Measurements from ENCODE around the gene PIP5K1A. TPM values are rescaled to one million over a fixed set of nuclear protein-coding genes. Genes with fewer than 3 reads are reported as not detected.
"Not testable (repeated sequence)": the region's sequence is repeated elsewhere in the genome, so short reads cannot be mapped to it uniquely, and the experiment has no call there.

Gene PIP5K1A
- total RNA-seq, 1 donor from 2014 or later: 77.7 TPM

GRCh38 chr1:151189637-151190445, 8.5 kb upstream of the PIP5K1A start, which contains the start of gene VPS72:
VPS72 (minus strand) TSS chr1:151190197; CDS start chr1:151190121, 76 bp downstream.
- Mint-ChIP-seq H3K27ac (peak within 1 kb of the TSS; percentile 99), H3K4me3 (peak within 1 kb of the TSS; percentile 100), H3K36me3 (ENCODE audit: low read depth) (peaks cover 18% of the 10 kb centered on the region), H3K4me1 (peaks cover 34% of the 10 kb centered on the region), H3K9me3 (no peaks in the 10 kb centered on the region), H3K27me3 (no peaks in the 10 kb centered on the region)
- ChIA-PET POLR2A (interaction anchor here (0.5 to 2.2 kb wide), 36 partner anchors 9 to 1066 kb away, joined by 3 to 29 read pairs (median 5); partner anchors contain the start of genes CDC42SE1, ENSA, GABPB2 and LYSMD1), CTCF (interaction anchor here (0.7 to 1.2 kb wide), 4 partner anchors 62 to 150 kb away, joined by 3 to 5 read pairs (median 4); no protein-coding TSS in a partner anchor)
- intact Hi-C loops (cut with micrococcal nuclease): loop anchor here (1.0 to 10.0 kb wide), 5 partner anchors 8 to 805 kb away; partner anchors contain the start of genes ARNT, PIP5K1A, RFX5 and S100A10
- TF ChIP-seq CTCF (IDR thresholded peaks at IDR 0.05): no peak
- peak; percentile 73 for DNase-seq
- peak; percentile 93 for ATAC-seq (ENCODE audit: low read depth)

DNA sequence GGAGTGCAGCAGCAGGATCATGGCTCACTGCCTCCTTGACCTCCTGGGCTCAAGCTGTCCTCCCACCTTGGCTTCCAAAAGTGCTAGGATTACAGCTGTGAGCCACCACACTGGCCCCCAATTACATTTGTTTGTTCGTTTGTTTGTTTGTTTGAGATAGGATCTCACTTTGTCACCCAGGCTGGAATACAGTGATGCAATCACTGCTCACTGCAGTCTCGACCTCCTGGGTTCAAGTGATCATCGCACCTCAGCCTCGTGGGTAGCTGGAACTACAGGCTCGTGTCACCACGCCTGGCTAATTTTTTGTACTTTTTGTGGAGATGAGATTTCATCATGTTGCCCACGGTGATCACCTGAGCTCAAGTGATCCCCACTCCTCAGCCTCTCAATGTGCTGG, 6.3 kb upstream of the PIP5K1A start:
- TF ChIP-seq CTCF (IDR thresholded peaks at IDR 0.05): no peak
- no peaks in the 10 kb centered on the region for H3K9me3 Mint-ChIP-seq
- peaks cover 34% of the 10 kb centered on the region for H3K4me1 Mint-ChIP-seq
- no peaks in the 10 kb centered on the region for H3K27me3 Mint-ChIP-seq
- ATAC-seq (ENCODE audit: low read depth) (no peak), DNase-seq (no peak)
- no peak overlapping the region for H3K27ac Mint-ChIP-seq
- intact Hi-C loops (cut with micrococcal nuclease): loop anchor here (10.0 kb wide), 1 partner anchor 803 kb away; the partner anchor contains the start of gene S100A10
- ChIA-PET CTCF (no interaction called here), POLR2A (no interaction called here)
- peaks cover 5% of the 10 kb centered on the region for H3K36me3 Mint-ChIP-seq (ENCODE audit: low read depth)
- no peak overlapping the region for H3K4me3 Mint-ChIP-seq

DNA sequence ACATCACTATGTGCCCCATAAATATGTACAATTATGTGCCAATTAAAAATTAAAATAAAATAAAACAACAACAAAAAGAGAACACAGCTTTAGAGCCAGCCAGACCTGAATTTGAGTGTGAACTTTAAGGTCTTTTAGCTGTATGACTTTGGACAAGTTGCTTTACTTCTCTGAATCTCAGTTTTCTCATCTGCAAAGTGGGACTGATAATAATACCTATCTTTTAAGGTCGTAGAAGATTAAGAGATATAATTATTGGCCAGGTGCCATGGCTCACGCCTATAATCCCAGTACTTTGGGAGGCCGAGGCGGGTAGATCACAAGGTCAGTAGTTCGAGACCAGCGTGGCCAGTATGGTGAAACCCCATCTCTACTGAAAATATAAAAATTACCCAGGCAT, 5.0 kb upstream of the PIP5K1A start:
- TF ChIP-seq CTCF (IDR thresholded peaks at IDR 0.05): no peak
- DNase-seq (no peak), ATAC-seq (ENCODE audit: low read depth) (no peak)
- Mint-ChIP-seq H3K36me3 (ENCODE audit: low read depth) (peaks cover 8% of the 10 kb centered on the region), H3K9me3 (no peaks in the 10 kb centered on the region), H3K27ac (no peak overlapping the region), H3K27me3 (no peaks in the 10 kb centered on the region), H3K4me3 (no peak overlapping the region), H3K4me1 (peaks cover 34% of the 10 kb centered on the region)
- POLR2A ChIA-PET: interaction anchor here (0.6 kb wide), 1 partner anchor 89 kb away, joined by 3 read pairs; the partner anchor contains the start of gene ZNF687
- intact Hi-C loops (cut with micrococcal nuclease): loop anchor here (10.0 kb wide), 1 partner anchor 801 kb away; the partner anchor contains the start of gene S100A10
- CTCF ChIA-PET: interaction anchor here (1.6 kb wide), 1 partner anchor 58 kb away, joined by 4 read pairs; no protein-coding TSS in a partner anchor

- Mint-ChIP-seq H3K4me3 (no peak overlapping the region), H3K4me1 (peaks cover 33% of the 10 kb centered on the region), H3K27me3 (no peaks in the 10 kb centered on the region), H3K36me3 (ENCODE audit: low read depth) (peaks cover 13% of the 10 kb centered on the region), H3K9me3 (no peaks in the 10 kb centered on the region), H3K27ac (no peak overlapping the region)
- DNase-seq (no peak), ATAC-seq (ENCODE audit: low read depth) (no peak)
- ChIA-PET CTCF (interaction anchor here (1.6 kb wide), 1 partner anchor 58 kb away, joined by 4 read pairs; no protein-coding TSS in a partner anchor), POLR2A (no interaction called here)
- intact Hi-C loops (cut with micrococcal nuclease): loop anchor here (10.0 kb wide), 1 partner anchor 801 kb away; the partner anchor contains the start of gene S100A10
- no peak for TF ChIP-seq CTCF (IDR thresholded peaks at IDR 0.05)
Measured at GRCh38 chr1:151193856-151194255, 4.5 kb upstream of the PIP5K1A start.

DNA sequence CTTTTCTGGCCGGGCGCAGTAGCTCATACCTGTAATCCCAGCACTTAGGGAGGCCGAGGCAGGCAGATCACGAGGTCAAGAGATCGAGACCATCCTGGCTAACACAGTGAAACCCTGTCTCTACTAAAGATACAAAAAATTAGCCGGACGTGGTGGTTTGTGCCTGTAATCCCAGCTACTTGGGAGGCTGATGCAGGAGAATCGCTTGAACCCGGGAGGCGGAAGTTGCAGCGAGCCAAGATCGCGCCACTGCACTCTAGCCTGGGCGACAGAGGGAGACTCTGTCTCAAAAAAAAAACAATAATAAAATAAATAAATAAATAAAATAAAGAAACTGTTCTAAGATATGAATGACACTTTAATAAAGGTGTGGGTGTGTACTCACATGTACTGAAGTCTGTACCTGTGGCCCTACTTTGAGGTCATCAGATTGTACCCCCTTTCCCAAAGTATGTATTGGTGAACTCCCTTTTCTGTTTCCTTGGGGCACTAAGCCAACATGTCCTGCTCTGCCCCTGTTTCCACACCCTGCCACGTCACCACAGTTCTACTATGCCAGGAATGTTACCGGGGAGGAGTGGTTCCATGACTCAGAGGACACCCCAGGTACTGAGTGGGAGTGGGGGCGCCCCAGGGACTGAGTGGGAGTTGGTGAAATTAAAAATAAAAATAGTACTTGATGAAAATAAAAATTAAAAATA, 3.3 kb upstream of the PIP5K1A start:
- ChIA-PET POLR2A (interaction anchor here (0.5 to 0.7 kb wide), 5 partner anchors 25 to 855 kb away, joined by 3 to 10 read pairs (median 3); partner anchors contain the start of gene PSMB4), CTCF (interaction anchor here (1.3 to 2.1 kb wide), 3 partner anchors 57 to 146 kb away, joined by 3 to 10 read pairs (median 4); no protein-coding TSS in a partner anchor)
- intact Hi-C loops (cut with micrococcal nuclease): loop anchor here (5.0 to 10.0 kb wide), 2 partner anchors 642 to 800 kb away; partner anchors contain the start of genes C2CD4D and S100A10
- not testable (repeated sequence) for DNase-seq; H3K27ac Mint-ChIP-seq; H3K27me3 Mint-ChIP-seq; H3K4me3 Mint-ChIP-seq; ATAC-seq (ENCODE audit: low read depth); H3K9me3 Mint-ChIP-seq
- Mint-ChIP-seq H3K36me3 (ENCODE audit: low read depth) (peaks cover 16% of the 10 kb centered on the region), H3K4me1 (peaks cover 33% of the 10 kb centered on the region)

Measured in activated B cell treated with CpG ODN at 0.5 μM for 24 hours (primary cell).